Stimulated activated CD4-positive, alpha-beta T cell treated with anti-CD3 and anti-CD28 coated beads, Interleukin-4, amount 100 ng/mL, for 48 hours (primary cell): ENCODE results near the gene ADAM19.
"Not testable (repeated sequence)": the region's sequence is repeated elsewhere in the genome, so short reads cannot be mapped to it uniquely, and the experiment has no call there.

ENCODE experiments used
- DNase-seq, 2 donors: peaks; one replicate each; pipeline ENCODE4 v3.0.0-alpha.2; 2020; ENCODE audit warnings: low read depth in 2 of 2

The ADAM19 gene

GRCh38 chr5:157463081-157463480 is 112.5 kb downstream of the ADAM19 start:
- no peak for DNase-seq

GRCh38 chr5:157460921-157461792 is 114.4 kb downstream of the ADAM19 start:
- DNase-seq: no peak

GRCh38 chr5:157459715-157460599 is 115.6 kb downstream of the ADAM19 start, which contains the start of gene NIPAL4:
NIPAL4 (plus strand) TSS chr5:157460213; CDS start chr5:157460321, 108 bp downstream.
- DNase-seq: peak in 1 of 2 donors; percentile 24

DNA sequence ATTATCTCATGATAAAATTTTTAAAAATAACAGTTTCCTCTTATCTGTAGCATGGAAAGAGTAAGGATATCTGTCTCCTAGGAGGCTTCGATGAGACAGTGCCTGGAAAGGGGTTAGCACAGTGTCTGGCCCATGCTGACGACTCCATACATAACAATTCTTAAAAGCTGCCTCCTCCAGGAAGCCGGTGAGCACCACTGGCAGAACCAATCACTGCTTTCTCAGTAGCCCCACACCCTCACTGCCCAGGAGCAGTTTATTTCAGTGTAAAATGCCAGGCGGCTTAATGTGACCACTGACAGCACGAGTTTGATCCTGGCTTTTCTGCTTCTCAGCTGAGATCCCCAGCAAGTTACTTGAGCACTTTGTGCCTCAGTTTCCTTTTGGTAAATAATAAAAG is 116.7 kb downstream of the ADAM19 start:
- DNase-seq: no peak

DNA sequence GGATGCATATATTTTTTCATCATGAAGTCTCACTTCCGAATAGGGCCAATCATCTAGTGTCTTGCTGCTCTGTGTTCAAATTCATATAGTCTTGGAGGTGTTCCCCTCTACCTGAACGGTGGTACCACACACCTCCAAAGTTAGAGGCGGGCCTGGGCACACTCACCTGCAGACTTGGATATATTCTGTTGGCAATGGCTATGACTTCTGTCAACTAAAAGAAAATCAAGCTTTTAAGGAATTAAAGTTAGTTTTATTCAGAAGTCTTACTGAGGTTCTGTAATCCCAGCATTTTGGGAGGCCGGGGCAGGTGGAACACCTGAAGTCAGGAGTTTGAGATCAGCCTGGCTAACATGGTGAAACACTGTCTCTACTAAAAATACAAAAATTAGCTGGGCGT is 118.2 kb downstream of the ADAM19 start:
- DNase-seq: no peak

DNA sequence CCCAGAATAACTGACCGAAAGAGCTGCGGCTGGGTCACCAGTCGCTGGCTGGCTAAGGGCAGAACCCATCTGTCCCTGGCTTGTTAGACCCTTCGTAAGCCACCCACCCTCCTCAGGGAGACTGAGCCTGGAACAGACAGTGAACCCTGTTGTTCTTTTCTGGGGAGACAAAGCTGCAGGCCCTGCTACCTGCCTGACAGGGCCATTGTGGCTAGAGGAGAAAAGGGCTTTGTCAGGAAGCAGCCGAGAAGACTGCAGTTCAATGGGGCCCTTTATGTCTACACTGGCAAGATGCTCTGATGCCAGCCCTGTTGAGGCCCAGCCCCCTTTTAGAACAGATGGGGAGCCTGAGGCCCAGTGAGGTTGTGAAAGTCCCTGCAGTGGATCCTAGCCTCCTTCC is 119.3 kb downstream of the ADAM19 start:
- no peak for DNase-seq

DNA sequence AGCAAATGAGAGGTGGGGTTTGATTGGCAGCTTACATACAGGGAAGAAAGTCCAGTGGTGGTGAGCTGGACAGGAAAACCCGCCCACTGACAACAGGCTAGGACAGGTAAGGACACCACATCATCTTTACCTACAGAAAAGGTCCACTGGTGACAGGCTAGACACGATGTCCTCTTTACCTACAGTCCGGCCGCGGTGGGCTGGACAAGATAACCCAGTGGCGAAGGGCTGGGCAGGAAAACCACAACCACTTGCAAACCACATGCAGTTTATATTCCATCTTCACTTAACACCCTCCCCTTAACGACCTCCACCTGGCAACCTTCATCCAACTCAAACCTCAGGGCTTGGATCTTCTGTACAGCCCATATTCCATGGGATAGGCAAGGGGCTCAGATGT is 120.5 kb downstream of the ADAM19 start:
- DNase-seq: no peak

- no peak for DNase-seq
Measured at GRCh38 chr5:157454273-157454672, 121.3 kb downstream of the ADAM19 start.

GRCh38 chr5:157451806-157452205 is 123.8 kb downstream of the ADAM19 start:
- no peak for DNase-seq

- no peak for DNase-seq
Measured at GRCh38 chr5:157450024-157450423, 125.6 kb downstream of the ADAM19 start.

DNA sequence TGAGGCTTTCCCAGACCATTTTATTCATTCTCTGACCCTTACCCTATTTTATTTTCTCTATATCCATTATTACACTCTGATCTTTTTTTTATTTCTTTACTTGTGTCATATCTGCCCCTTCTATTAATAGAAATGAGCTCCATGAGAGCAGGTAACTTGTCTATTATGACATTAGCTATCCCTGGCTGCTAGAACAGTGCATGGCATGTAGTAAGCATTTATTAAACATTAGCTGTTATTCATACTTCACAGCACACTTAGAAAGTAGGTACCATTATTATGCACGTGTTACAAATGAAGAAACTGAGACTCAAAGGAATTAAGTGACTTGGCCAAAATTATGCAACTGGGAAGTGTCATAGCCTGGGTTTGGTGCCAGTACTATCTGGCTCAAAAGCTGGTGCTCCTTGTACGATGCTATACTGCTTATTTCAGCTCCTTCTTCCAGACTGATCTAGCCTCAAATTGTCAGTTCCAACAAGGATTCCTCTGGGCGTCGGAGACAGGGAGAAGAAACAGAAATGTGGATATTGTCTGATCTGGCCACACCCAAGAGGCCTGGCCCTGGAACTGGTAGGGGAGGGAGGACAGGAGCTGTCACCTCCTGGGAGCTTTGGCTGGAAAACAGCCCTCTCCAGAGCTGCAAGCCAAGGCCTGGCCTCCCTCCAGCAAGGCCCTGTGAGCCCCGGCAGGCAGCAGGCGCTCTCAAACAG is 126.4 kb downstream of the ADAM19 start:
- DNase-seq: no peak

DNA sequence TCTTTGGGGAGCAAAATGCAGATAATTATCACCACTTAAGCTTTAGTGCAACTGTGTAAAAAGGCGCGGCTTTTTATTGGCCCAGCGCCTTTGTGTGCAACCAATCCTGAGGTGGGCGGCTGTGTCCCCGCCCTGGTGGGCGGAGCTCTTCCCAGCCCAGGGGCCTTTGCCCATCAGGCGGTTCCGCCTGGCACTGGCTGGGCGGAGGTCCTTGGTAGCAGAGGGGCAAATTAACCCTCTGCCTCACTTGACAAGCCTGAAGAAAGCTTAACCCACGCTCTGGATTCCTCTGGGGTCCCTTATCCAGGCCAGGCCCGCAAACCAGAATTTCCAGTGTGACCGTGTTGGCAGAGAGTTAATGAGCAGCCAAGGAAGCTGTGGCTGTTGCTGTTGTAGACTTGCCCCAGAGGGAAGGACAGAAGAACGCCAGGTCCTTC is 128.4 kb downstream of the ADAM19 start:
- no peak for DNase-seq

GRCh38 chr5:157446412-157446935 is 129.1 kb downstream of the ADAM19 start:
- no peak for DNase-seq

GRCh38 chr5:157445745-157446411 is 129.7 kb downstream of the ADAM19 start:
- DNase-seq: no peak

GRCh38 chr5:157444224-157444623 is 131.4 kb downstream of the ADAM19 start:
- no peak for DNase-seq

GRCh38 chr5:157443041-157443549 is 132.5 kb downstream of the ADAM19 start:
- no peak for DNase-seq

GRCh38 chr5:157434096-157434495 is 141.5 kb downstream of the ADAM19 start:
- DNase-seq: no peak

DNA sequence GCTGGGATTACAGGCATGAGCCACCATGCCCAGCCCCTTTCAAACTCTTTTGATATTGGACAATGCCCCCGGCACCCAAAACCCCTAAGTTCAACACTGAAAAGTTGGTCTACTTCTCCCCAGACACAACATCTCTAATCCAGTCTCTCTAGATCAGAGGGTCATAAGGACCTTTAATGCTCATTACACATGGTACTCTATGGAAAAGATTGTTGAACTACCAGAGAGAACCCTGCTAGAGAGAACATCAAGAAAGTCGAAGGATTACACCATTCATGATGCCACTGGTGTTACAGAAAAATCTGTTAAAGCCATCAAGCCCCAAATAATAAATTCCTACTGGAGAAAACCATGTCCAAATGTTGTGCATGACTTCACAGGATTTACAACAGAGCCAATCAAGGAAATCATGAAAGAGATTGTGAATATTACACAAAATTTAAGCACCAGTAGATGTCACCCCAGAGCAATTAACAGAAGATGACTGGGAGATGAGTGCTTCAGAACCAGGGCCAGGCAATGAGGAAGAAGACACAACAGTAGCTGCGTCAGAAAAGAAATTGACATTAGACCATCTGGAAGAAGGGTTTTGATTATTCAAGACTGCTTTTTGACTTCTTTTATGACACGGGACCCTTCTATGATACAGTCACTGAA is 143.9 kb downstream of the ADAM19 start:
- DNase-seq: peak in 1 of 2 donors; percentile 12

DNA sequence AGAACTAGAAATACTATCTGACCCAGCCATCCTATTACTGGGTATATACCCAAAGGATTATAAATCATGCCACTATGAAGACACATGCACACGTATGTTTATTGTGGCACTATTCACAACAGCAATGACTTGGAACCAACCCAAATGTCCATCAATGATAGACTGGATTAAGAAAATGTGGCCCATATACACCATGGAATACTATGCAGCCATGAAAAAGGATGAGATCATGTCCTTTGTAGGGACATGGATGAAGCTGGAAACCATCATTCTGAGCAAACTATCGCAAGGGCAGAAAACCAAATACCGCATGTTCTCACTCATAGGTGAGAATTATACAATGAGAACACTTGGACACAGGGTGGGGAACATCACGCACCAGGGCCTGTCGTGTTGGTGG is 145.7 kb downstream of the ADAM19 start:
- DNase-seq: not testable (repeated sequence)
